SK-N-SH (cell line): ENCODE data around the gene CTTN. TPM values are rescaled to one million over a fixed set of nuclear protein-coding genes. Genes with fewer than 3 reads are reported as not detected.

Source experiments
- CTCF ChIA-PET: fragments of 300-600, 350-600 bp; formaldehyde crosslinking; extraction: SDS; loops from one replicate; lab custom pipeline; 2021; lab: Yijun Ruan, JAX
- POLR2A ChIA-PET: fragments of 350-600 bp; sonication (Branson Sonifier 250); formaldehyde crosslinking; extraction: SDS; loops from one replicate; lab custom pipeline; 2020; ENCODE audit warnings: antibody characterized with exemption, inconsistent platforms; lab: Yijun Ruan, JAX
- DNase-seq: peaks from one replicate; pipeline ENCODE4 v3.0.0; 2012
- H2AFZ ChIP-seq: fragments of 200-600 bp; sonication (generic); 2 replicates; pipeline ENCODE4 v1.8.1; 2016; ENCODE audit warnings: antibody characterized with exemption, mild to moderate bottlenecking, low read depth
- H3F3A ChIP-seq: fragments of 200-600 bp; sonication (generic); replicated peaks from 2 replicates; pipeline ENCODE3; 2016; ENCODE audit warnings: antibody characterized with exemption, mild to moderate bottlenecking; ENCODE audit not compliant: insufficient read depth
- H3K27ac ChIP-seq, 2 experiments: fragments of 200-500 bp in 1 of 2; fragments of 200-600 bp in 1 of 2; sonication (Bioruptor generic) in 1 of 2; sonication (generic), shearing (Covaris generic) in 1 of 2; 2 replicates each; pipeline versions ENCODE4 v1.5.1 to v1.6.1; 2014 to 2016; ENCODE audit warnings: low read depth in 2 of 2, inconsistent platforms in 1 of 2, low read length in 1 of 2, mild to moderate bottlenecking in 1 of 2, mixed read lengths in 1 of 2
- H3K27me3 ChIP-seq: fragments of 200-600 bp; sonication (generic), shearing (Covaris generic); 2 replicates; pipeline ENCODE4 v1.6.1; 2016; ENCODE audit warnings: mixed run types; ENCODE audit not compliant: insufficient read depth
- H3K36me3 ChIP-seq, 2 experiments: fragments of 200-500 bp in 1 of 2; fragments of 200-600 bp in 1 of 2; sonication (Bioruptor generic) in 1 of 2; sonication (generic) in 1 of 2; replicated peaks in 1 of 2; 2 replicates each; pipeline versions ENCODE3 to v1.5.1; 2014 to 2016; ENCODE audit warnings: low read length in 1 of 2, mild to moderate bottlenecking in 1 of 2; ENCODE audit not compliant: insufficient read depth in 2 of 2, control insufficient read depth in 1 of 2
- H3K4me1 ChIP-seq, 2 experiments: fragments of 200-500 bp in 1 of 2; fragments of 200-600 bp in 1 of 2; sonication (Bioruptor generic) in 1 of 2; sonication (generic), shearing (Covaris generic) in 1 of 2; 2 replicates each; pipeline versions ENCODE4 v1.5.1 to v1.6.1; 2014 to 2016; ENCODE audit warnings: low read depth in 1 of 2, low read length in 1 of 2, mixed run types in 1 of 2; ENCODE audit not compliant: insufficient read depth in 2 of 2, control insufficient read depth in 1 of 2
- H3K4me2 ChIP-seq: fragments of 200-600 bp; sonication (generic), shearing (Covaris generic); 2 replicates; pipeline ENCODE4 v1.6.1; 2017; ENCODE audit warnings: mixed run types
- H3K4me3 ChIP-seq, 2 experiments: fragments of 200-500 bp in 1 of 2; fragments of 200-600 bp in 1 of 2; sonication (Bioruptor generic) in 1 of 2; sonication (generic), shearing (Covaris generic) in 1 of 2; 2 replicates each; pipeline versions ENCODE4 v1.5.1 to v1.8.1; 2014 to 2016; ENCODE audit warnings: low read depth in 2 of 2, inconsistent platforms in 1 of 2, low read length in 1 of 2, mild to moderate bottlenecking in 1 of 2, mixed read lengths in 1 of 2, moderate library complexity in 1 of 2
- H3K79me2 ChIP-seq: fragments of 200-600 bp; sonication (generic); 2 replicates; pipeline ENCODE4 v1.8.1; 2017; ENCODE audit warnings: mild to moderate bottlenecking; ENCODE audit not compliant: insufficient read depth
- H3K9ac ChIP-seq: fragments of 200-600 bp; sonication (generic); 2 replicates; pipeline ENCODE4 v1.6.1; 2017; ENCODE audit warnings: mixed run types
- H3K9me2 ChIP-seq: fragments of 200-600 bp; sonication (generic); 2 replicates; pipeline ENCODE4 v1.6.1; 2017; ENCODE audit warnings: mixed run types
- H3K9me3 ChIP-seq: fragments of 200-600 bp; sonication (generic); 2 replicates; pipeline ENCODE4 v1.6.1; 2017; ENCODE audit warnings: mixed run types, mild to moderate bottlenecking, moderate library complexity
- H4K20me1 ChIP-seq: fragments of 200-600 bp; sonication (generic); 2 replicates; pipeline ENCODE4 v1.6.1; 2017; ENCODE audit warnings: mild to moderate bottlenecking, mixed run types; ENCODE audit not compliant: insufficient read depth
- CHD2 ChIP-seq: fragments of 150-350 bp; IDR thresholded peaks from 2 replicates; pipeline ENCODE4 v1.6.1; 2018; ENCODE audit warnings: low read length; ENCODE audit not compliant: partially characterized antibody
- ELF1 ChIP-seq: IDR thresholded peaks from 2 replicates; pipeline ENCODE4 v1.4.0; 2012
- EZH2phosphoT487 ChIP-seq: fragments of 200-600 bp; sonication (generic); IDR thresholded peaks from 2 replicates; pipeline ENCODE4 v1.6.1; 2017; ENCODE audit warnings: low read depth, mixed run types, mild to moderate bottlenecking, antibody characterized with exemption, moderate library complexity, borderline replicate concordance
- FOXJ3 ChIP-seq: sonication (generic); formaldehyde crosslinking; IDR thresholded peaks from 2 replicates; pipeline ENCODE4 v1.5.1; 2020; ENCODE audit warnings: mild to moderate bottlenecking, missing genetic modification reagents
- GABPA ChIP-seq: IDR thresholded peaks from 2 replicates; pipeline ENCODE4 v1.4.0; 2012; ENCODE audit warnings: low read depth, mild to moderate bottlenecking
- JUND ChIP-seq: IDR thresholded peaks from 2 replicates; pipeline ENCODE4 v1.4.0; 2012
- MXI1 ChIP-seq: IDR thresholded peaks from 2 replicates; pipeline ENCODE4 v1.6.1; 2012; ENCODE audit warnings: mild to moderate bottlenecking, low read depth, low read length, improper control_type of control experiment
- NRF1 ChIP-seq: IDR thresholded peaks from 2 replicates; pipeline ENCODE4 v1.6.1; 2012; ENCODE audit warnings: low read depth, mild to moderate bottlenecking, low read length
- PBX3 ChIP-seq: IDR thresholded peaks from 2 replicates; pipeline ENCODE4; 2012
- RAD21 ChIP-seq: IDR thresholded peaks from 2 replicates; pipeline ENCODE4 v1.6.1; 2012; ENCODE audit warnings: mild to moderate bottlenecking, low read length
- SIN3A ChIP-seq: IDR thresholded peaks from 2 replicates; pipeline ENCODE4 v1.6.1; 2012; ENCODE audit warnings: low read depth, mild to moderate bottlenecking, low read length, moderate library complexity, borderline replicate concordance
- TCF12 ChIP-seq: IDR thresholded peaks from 2 replicates; pipeline ENCODE4 v1.4.0; 2012
- USF1 ChIP-seq: IDR thresholded peaks from 2 replicates; pipeline ENCODE4 v1.4.0; 2012; ENCODE audit warnings: low read depth, borderline replicate concordance
- YY1 ChIP-seq: IDR thresholded peaks from 2 replicates; pipeline ENCODE4 v1.4.0; 2012; ENCODE audit warnings: low read depth, mild to moderate bottlenecking
- ZBTB33 ChIP-seq: IDR thresholded peaks from 2 replicates; pipeline ENCODE4 v1.4.0; 2012; ENCODE audit warnings: low read depth, borderline replicate concordance
- WGBS: methylation state at CpG from one replicate; pipeline ENCODE4 v1.1.6; 2017; ENCODE audit warnings: low lambda C conversion rate; 5-methylcytosine and 5-hydroxymethylcytosine counted together
- polyA plus RNA-seq, 3 experiments: library from polyadenylated mRNA; depleted of rRNA; stranded (reverse); fragments of >200 nt; gene quantifications; 2 replicates each; pipeline ENCODE4 v1.2.3, GENCODE V29; 2012
- TF ChIP-seq, protein P1 (sequence below): IDR thresholded peaks from 2 replicates; pipeline ENCODE4 v1.4.0; 2012; ENCODE audit warnings: low read depth
- TF ChIP-seq, protein P2 (sequence below): fragments of 200-600 bp; sonication (generic); IDR thresholded peaks from 2 replicates; pipeline ENCODE4 v1.6.1; 2017; ENCODE audit warnings: antibody characterized with exemption, mild to moderate bottlenecking, moderate library complexity

CTTN gene
- polyA plus RNA-seq, 1 of the 3 experiments (the other 2 are of a cell fraction): 243 TPM

DNA sequence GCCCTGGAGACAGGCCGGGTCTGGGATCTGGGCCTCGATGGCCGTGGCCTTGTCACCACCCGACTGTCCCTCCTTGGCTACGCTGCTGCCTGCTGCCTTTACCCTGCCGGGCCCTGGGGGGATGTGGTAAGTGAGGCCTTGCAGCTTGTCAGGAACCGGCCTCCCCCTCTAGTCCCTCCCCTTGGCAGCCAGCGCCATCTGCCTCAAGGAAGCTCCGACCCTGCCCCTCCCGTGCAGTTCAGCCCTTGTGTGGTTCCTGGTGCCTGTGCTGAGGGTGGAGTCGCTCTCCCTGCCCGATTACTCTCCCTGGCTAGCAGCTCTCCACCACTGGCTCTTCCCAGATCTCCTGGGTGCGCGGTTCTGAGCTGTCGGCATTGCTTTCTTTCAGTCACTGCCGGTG, 33.7 kb downstream of the CTTN start:
- Histone ChIP-seq H4K20me1 (peaks cover 12% of the 10 kb centered on the region; the same call in 1 of the 2 replicates), H3K36me3 (peaks cover 42 to 88% of the 10 kb centered on the region in 2 experiments), H3K9me3 (no peaks in the 10 kb centered on the region), H3K9me2 (no peaks in the 10 kb centered on the region)
- TF ChIP-seq ELF1: no peak
- TF ChIP-seq MXI1: no peak
- no peak for TF ChIP-seq USF1
- TF ChIP-seq, protein P1, sequence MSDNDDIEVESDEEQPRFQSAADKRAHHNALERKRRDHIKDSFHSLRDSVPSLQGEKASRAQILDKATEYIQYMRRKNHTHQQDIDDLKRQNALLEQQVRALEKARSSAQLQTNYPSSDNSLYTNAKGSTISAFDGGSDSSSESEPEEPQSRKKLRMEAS: no peak
- TF ChIP-seq EZH2phosphoT487: no peak
- no peak for TF ChIP-seq GABPA
- no peak for TF ChIP-seq RAD21
- TF ChIP-seq, protein P2, sequence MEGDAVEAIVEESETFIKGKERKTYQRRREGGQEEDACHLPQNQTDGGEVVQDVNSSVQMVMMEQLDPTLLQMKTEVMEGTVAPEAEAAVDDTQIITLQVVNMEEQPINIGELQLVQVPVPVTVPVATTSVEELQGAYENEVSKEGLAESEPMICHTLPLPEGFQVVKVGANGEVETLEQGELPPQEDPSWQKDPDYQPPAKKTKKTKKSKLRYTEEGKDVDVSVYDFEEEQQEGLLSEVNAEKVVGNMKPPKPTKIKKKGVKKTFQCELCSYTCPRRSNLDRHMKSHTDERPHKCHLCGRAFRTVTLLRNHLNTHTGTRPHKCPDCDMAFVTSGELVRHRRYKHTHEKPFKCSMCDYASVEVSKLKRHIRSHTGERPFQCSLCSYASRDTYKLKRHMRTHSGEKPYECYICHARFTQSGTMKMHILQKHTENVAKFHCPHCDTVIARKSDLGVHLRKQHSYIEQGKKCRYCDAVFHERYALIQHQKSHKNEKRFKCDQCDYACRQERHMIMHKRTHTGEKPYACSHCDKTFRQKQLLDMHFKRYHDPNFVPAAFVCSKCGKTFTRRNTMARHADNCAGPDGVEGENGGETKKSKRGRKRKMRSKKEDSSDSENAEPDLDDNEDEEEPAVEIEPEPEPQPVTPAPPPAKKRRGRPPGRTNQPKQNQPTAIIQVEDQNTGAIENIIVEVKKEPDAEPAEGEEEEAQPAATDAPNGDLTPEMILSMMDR: no peak
- no peak for TF ChIP-seq JUND
- no peak for TF ChIP-seq FOXJ3 (CRISPR knock-in tag)
- TF ChIP-seq YY1: no peak
- TF ChIP-seq PBX3: no peak
- no peak for TF ChIP-seq TCF12
- no peak for TF ChIP-seq SIN3A
- TF ChIP-seq CHD2: no peak
- TF ChIP-seq NRF1: no peak
- TF ChIP-seq ZBTB33: no peak
- TF ChIP-seq, all 33 proteins: peak for 0
- 91% methylated on average over 15 of the region's 16 CpGs for WGBS
- Histone ChIP-seq H2AFZ (no peak overlapping the region), H3K4me3 (no peak overlapping the region), H3K9ac (no peak overlapping the region), H3K4me2 (no peak overlapping the region), H3K79me2 (peaks cover 5% of the 10 kb centered on the region; the same call in 1 of the 2 replicates), H3K4me1 (no peaks in the 10 kb centered on the region), H3K27ac (no peak overlapping the region), H3F3A (no peaks in the 10 kb centered on the region), H3K27me3 (no peaks in the 10 kb centered on the region)
- POLR2A ChIA-PET: no interaction called here
- no peak for DNase-seq
- CTCF ChIA-PET: no interaction called here
